Stimulated activated CD4-positive, alpha-beta T cell treated with anti-CD3 and anti-CD28 coated beads, Interleukin-15, amount 100 ng/mL, for 1 hour (primary cell): Measurements from ENCODE around the gene PRKCE.

Experiments used
- DNase-seq, 2 donors: peaks; one replicate each; pipeline ENCODE4 v3.0.0-alpha.2; 2020; ENCODE audit warnings: low read depth in 1 of 2, low spot score in 1 of 2

PRKCE gene

DNA sequence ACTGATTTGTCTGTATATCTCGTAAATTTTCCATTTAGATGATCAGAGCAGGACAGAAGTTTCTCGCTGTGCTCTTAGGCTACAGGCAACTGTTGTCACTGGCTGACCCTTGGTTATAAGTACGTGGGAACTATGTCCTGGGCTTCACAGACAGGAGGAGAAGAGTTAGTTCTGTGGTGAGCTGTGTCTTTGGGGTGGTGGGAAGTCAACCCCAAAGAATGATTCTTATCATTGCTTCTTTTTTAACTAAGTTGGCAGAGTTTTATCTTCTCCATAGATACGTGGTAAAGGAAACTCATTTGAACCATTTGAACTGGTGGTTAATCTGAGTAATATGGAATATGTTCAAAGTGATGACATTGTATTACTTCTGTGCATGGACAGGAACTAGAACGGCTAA, 415.1 kb downstream of the PRKCE start:
- no peak for DNase-seq

DNA sequence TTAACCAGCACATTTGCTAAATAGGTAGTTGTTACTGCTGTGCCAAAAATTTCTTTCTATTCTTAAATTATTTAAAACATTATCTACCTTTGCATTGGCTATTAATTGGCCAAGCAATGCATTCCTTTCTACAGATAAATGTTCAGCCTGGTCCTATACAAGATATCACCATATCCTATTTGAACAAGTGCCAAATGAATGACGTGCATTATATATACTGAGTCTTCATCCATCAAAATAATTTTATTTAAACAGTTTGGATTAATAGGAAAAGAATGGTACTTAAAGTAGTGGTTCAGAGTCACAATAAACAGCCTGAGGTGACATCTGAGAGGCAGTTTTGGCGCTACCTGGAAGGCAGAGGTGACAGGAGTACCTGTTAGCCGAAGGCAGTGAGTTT, 415.6 kb downstream of the PRKCE start:
- no peak for DNase-seq

DNA sequence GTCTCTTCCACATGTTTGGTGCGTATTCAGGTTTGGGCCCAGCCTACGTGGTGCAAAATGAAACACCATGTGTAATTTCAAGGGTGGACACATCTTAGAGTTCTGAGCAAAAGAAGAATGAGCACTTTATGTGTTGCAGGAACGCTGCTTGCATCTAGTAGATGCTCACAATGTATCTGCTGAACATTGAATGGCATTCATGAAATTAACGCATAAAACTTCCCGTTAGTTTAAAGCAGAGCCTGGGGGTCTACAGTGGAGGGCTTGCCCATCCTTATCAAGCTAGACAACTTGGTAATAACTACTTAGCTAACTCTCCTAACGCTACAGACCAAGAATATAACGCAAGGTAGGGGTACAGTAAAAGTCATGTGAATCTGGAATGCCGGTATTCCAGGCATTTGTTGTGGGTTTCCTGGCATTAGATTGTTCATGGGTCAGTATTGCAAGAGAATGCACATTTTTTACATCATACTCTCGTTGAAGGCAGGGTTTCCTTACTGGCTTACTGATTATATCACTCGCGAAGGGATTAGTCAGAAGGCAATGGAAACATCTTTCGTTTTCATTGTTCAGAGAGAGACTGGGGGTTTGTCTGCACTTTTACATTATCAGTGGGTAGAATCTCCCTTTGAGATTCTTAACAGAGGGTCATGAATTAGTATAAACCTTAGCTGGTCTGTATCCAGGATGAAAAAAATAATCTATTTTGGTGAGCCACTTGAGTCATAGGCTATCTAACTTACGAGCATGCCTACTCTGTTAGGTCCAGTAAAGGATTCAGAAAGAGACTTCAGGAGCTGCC, 416.2 kb downstream of the PRKCE start:
- DNase-seq = no peak

- DNase-seq = no peak
These were observed 417.2 kb downstream of the PRKCE start for GRCh38 chr2:46068636-46069035.

GRCh38 chr2:46071074-46071473, 419.6 kb downstream of the PRKCE start:
- DNase-seq = no peak

GRCh38 chr2:46072101-46072820, 420.8 kb downstream of the PRKCE start:
- no peak for DNase-seq

- no peak for DNase-seq
These were observed 422.1 kb downstream of the PRKCE start for GRCh38 chr2:46073540-46074046.

DNA sequence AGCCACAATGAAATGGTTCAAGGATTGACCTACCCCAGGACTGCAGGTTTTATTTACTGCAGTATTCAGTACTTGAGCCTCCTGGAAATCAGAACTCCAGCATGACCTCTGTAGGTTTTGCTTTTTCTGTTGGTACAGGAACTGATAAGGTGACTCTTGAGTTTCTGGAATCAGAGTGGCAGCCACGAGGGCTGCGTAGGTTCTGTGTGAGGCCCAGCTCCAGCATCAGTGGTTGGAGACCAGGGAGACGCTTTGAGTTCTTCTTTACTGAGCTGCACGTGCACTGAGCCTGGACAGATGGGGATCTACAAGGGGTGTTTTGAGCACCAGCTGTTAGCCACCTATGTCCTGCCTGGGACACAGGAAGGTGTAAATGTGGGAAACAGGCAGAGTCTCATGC, 423.0 kb downstream of the PRKCE start:
- no peak for DNase-seq

- DNase-seq = no peak
These were observed 424.4 kb downstream of the PRKCE start for GRCh38 chr2:46075848-46076247.

DNA sequence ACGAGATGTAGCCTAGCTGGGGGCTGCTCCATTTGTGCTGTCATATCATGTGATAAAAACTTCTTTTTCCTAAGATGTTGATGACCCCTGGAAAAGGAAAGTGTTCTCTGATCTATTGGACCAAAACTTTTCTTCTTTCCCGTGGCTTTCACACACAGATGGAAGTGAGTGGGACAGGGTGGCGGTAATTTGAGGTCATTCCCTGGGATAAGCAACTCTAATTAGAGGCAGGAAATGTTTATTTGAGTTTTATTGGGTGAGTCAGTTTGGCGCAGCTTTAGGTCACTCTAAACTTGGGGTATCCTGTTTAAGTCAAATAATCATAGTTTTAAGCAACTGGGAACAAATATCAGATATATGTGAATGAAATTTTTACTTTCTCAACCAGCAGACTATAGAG, 424.8 kb downstream of the PRKCE start:
- no peak for DNase-seq

GRCh38 chr2:46076875-46077274, 425.4 kb downstream of the PRKCE start:
- DNase-seq = no peak

GRCh38 chr2:46077522-46078107, 426.1 kb downstream of the PRKCE start:
- DNase-seq = no peak

DNA sequence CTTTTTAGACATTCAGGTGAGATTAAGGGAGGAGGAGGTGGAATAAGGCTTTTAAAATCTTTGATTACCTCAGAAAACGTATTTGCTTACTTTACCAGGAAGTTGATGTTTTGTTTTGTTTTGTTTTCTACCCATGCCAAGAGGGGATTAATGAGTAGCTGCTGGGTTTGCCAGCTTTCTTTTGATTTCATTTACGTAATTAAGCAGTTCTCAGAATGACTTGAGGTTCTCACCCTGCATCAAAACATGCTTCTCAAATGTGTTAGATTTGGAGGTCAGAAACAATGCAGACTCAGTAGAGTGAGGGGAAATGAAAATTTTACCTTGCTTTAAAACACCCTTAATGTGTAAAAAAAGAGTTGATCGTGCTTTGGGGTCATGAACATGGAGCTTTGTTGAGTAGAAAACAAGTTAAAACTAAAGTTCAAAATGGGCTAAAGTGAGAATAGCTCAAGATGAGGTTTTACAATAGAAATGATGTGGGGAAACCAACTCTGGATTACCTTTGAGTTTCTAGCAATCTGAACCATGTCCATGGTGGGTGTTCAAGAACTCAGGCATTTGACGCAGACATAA, 428.6 kb downstream of the PRKCE start:
- DNase-seq = no peak

DNA sequence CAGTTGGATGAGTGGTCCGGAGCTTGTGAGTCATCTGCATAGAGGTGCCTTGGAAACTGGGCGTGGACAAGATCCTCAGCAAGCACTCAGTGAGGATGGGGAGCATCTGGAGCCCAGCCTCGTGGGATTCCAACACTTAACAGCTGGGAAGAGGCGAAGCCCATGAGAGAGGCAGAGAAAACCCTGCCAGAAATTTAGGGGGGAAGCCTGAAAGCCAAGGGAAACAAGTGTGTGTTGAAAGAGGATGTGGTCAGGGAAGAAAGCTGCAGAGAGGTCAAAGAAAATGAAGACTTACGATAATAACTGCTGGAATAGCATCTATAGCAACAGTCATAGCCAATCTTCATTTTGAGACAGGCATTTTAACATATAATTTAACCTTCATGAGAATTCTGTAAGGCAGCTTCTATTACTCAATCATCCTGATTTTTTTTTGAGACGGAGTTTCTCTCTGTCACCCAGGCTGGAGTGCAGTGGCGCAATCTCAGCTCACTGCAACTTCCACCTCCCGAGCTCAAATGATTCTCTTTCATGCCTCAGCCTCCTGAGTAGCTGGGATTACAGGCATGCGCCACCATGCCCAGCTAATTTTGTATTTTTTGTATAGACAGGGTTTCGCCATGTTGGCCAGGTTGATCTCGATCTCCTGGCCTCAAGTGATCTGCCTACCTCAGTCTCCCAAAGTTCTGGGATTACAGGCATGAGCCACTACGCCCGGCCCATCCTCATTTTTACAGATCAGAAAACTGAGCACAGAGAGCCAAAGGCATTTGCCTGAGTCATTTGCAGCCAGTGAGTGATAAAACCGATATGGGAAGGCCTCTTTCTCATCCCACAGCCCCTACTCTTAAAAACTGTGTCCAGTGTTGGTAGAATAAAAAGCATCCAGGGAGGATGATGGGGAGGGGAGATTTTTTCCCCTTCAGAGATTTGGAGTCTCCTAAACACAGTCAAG, 431.3 kb downstream of the PRKCE start:
- no peak for DNase-seq

DNA sequence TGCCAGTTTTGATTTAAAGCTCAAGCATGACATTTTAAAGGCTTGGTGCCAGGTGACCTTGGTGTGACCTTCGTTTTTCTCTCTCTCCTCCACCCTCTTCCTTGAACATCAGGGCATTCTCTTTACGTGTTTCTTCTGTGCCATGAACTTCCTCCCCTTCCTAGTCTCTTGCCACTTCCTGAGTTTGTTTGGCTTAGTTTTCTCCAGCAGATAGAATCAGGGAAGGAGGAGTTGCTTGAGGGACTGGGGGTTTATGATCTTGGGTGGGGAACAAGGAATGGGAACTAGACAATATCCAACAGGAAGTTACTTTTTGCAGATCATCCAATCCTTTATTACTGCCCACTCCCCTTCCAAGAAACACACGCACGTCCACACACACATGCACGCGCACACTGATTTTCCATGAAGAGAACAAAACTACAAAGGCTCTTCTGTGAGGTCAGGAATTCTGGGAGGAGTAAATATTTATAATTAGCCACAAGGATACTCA, 435.1 kb downstream of the PRKCE start:
- DNase-seq = no peak

- no peak for DNase-seq
These were observed 436.0 kb downstream of the PRKCE start for GRCh38 chr2:46087492-46087891.

DNA sequence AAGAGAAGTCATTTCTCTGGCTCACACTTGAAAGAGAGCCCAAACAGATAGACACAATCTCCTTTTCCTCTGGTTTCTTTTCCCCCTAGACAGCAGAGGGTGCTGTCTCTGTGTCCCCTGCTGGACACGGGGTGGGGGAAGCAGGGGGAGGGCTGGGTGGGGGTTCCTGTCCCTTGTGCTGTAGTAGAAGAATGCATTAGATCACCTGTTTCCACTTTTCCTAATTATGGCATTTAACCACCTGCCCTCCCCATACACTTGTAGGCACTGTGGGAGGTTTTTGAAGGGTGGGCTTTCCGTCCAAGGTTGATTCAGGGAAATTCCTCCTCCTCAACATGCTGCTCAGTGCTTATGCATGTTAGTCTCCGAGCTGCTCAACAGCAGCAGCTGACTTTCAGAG, 439.5 kb downstream of the PRKCE start:
- DNase-seq = no peak

DNA sequence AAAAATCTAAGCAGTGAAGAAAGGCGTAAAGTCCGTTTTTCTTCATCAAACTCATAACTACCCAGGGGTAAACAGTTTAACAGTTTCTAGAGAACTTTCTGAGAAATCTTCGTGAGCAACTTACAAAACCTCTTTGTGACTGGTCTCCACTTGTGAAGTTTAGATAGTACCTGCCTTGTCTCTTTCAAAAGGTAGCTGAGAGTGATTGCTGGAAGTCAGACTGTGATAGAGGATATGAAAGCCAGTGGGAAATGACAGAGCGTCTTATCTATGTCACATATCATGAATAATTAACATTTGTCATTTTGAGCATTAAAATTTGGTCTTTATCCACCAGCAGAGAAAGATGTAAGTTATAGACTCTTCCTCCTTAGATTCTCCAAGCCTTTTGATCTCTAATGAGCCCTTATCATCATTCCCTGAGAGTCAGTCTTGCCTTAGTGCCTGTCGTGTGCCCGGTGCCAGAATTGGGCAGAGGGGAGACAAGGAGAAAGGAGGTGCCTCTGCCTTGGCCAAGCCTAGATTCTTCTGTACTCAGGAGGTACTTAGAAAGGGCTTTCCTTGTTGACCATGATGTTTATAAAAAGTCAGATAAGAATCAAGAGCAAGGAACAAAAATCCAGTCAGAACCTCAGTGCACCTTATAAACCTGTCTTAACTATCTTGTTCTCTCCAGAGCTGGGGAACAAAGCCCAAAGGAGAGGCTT, 440.6 kb downstream of the PRKCE start:
- DNase-seq = no peak

GRCh38 chr2:46094689-46095088, 443.2 kb downstream of the PRKCE start:
- no peak for DNase-seq

DNA sequence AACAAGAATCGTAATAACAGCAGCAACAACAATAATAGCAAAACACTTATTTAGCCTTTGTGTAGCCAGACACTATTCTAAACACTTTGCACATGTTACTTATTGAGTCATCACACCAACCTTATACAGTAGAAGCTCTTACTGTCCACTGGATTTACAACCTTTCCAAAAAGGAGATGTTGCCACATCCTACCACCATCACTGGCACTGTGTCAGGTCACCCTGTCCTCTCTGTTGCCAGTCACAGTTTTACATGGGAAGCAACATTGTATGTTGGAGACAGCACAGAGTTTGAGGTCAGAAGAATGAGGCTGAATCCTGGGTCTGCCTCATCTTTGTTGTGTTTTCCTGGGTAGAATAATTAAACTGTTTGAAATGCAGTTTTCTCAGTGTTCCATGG, 444.4 kb downstream of the PRKCE start:
- no peak for DNase-seq
